ENCODE results near the gene LLGL2.

Gene LLGL2

GRCh38 chr17:75544250-75544649, 18.8 kb downstream of the LLGL2 start:
- DNase-seq, result no peak
- no peak for TF ChIP-seq CTCF (IDR thresholded peaks at IDR 0.05; ENCODE audit: low read depth, low read length)
- Histone ChIP-seq H3K36me3 (peaks cover 77% of the 10 kb centered on the region), H3K4me3 (ENCODE audit: low read depth, low read length) (no peak overlapping the region), H3K27me3 (ENCODE audit: insufficient read depth, low read depth, severe bottlenecking) (no peaks in the 10 kb centered on the region), H3K9me3 (ENCODE audit: severe bottlenecking) (no peaks in the 10 kb centered on the region), H3K27ac (peak overlapping the region; percentile 17; the same call in 1 of the 2 replicates)

DNA sequence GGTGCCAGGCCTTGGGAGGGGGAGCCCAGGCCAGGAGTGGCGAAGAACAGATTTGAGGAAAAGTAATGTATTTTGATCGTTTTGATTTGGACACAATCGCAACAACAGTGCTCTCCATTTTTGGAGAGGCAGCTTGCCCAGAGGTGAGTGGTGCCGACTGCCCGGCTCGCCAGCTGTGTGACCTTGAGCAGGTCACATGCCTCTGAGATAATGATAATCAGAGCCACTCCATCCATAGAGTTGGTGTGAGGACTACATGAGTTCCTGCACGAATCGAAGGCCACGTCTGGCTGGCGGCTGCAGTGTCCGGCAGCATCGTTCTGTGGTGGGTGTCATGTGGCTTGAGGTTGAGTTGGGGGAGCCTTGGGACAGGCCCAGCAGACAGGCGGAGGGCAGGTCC, 20.7 kb downstream of the LLGL2 start:
- Histone ChIP-seq H3K27ac (no peak overlapping the region), H3K27me3 (ENCODE audit: insufficient read depth, low read depth, severe bottlenecking) (no peaks in the 10 kb centered on the region)
- TF ChIP-seq CTCF (IDR thresholded peaks at IDR 0.05; ENCODE audit: low read depth, low read length), result no peak

GRCh38 chr17:75547091-75547490, 21.6 kb downstream of the LLGL2 start:
- no peak for DNase-seq
- TF ChIP-seq CTCF (IDR thresholded peaks at IDR 0.05; ENCODE audit: low read depth, low read length), result no peak
- peaks cover 84% of the 10 kb centered on the region for H3K36me3 ChIP-seq
- no peak overlapping the region for H3K27ac ChIP-seq
- H3K4me3 ChIP-seq (ENCODE audit: low read depth, low read length), result no peak overlapping the region
- no peaks in the 10 kb centered on the region for H3K27me3 ChIP-seq (ENCODE audit: insufficient read depth, low read depth, severe bottlenecking)
- no peaks in the 10 kb centered on the region for H3K9me3 ChIP-seq (ENCODE audit: severe bottlenecking)

More for the DNA sequence above, 20.7 kb downstream of the LLGL2 start:
- Histone ChIP-seq H3K36me3 (peaks cover 75% of the 10 kb centered on the region), H3K9me3 (ENCODE audit: severe bottlenecking) (no peaks in the 10 kb centered on the region), H3K4me3 (ENCODE audit: low read depth, low read length) (no peak overlapping the region)
- no peak for DNase-seq

DNA sequence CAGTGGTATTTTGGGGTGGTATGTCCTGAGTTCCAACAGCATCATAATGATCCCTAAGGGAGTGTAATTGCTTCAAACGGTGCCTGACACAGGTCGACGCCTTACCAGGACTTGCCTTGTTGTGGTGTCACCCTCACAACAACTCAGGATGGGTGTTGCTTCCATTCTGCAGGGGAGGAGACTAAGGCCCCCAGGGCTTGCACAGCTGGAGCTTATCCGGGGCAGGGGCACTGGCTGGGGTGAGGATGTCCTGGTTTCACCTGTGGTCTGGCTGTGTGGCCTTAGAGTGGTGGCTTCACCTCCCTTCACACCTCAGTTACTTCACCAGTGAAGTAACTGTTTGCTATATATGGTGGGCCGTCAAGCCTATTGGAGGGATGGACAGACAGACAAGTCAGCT, 23.3 kb downstream of the LLGL2 start:
- H3K27ac ChIP-seq, result no peak overlapping the region
- no peak overlapping the region for H3K4me3 ChIP-seq (ENCODE audit: low read depth, low read length)
- peak; percentile 12 for DNase-seq
- H3K27me3 ChIP-seq (ENCODE audit: insufficient read depth, low read depth, severe bottlenecking), result no peaks in the 10 kb centered on the region
- H3K9me3 ChIP-seq (ENCODE audit: severe bottlenecking), result no peaks in the 10 kb centered on the region
- H3K36me3 ChIP-seq, result peaks cover 91% of the 10 kb centered on the region
- no peak for TF ChIP-seq CTCF (IDR thresholded peaks at IDR 0.05; ENCODE audit: low read depth, low read length)

DNA sequence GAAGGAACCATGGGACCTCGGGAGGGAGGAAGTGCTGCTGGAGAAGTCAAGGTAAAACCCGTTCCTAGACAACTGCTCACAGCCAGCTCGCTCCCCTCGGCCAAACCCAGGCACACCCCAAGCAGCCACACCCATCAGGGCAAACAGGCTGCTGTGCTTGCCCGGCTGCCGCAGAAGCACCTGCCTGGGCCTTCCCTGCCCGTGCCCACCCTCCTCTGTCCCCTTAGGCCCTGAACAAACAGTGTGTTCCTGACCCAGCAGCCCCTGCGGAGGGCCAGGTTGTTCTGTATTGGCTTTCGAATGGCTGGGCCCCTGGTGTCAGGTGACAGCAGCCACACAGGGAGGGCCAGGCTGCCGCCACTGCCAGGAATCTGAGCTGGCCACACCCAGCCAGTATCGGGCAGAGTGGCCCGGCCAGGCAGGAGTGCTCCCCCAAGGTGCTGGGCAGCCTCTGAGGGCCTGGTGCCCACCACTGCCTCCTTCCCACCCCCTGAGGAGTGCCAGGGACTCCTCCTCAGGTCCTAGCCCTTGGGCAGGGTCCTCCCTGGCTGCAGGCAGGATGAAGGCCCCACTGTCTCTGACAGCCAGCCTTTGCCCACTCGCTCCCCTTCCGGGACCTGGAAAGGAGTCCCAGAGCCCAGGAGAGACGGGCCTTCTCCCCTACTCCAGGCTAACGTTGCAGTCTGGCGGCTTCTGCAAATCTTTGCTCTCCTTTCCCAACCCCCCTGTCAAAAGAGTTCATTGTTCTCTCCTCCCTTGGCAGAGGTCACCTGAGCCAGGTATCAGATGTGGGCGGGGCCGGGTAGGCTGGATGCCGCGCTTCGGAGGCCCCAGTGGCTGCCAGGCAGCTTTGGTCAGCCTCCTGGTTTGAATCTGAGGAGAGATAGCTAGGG, 24.0 kb downstream of the LLGL2 start:
- Histone ChIP-seq H3K9me3 (ENCODE audit: severe bottlenecking) (no peaks in the 10 kb centered on the region), H3K36me3 (peaks cover 91% of the 10 kb centered on the region), H3K4me3 (ENCODE audit: low read depth, low read length) (no peak overlapping the region), H3K27me3 (ENCODE audit: insufficient read depth, low read depth, severe bottlenecking) (no peaks in the 10 kb centered on the region), H3K27ac (no peak overlapping the region)
- TF ChIP-seq CTCF (IDR thresholded peaks at IDR 0.05; ENCODE audit: low read depth, low read length), result no peak
- DNase-seq, result peak; percentile 9

DNA sequence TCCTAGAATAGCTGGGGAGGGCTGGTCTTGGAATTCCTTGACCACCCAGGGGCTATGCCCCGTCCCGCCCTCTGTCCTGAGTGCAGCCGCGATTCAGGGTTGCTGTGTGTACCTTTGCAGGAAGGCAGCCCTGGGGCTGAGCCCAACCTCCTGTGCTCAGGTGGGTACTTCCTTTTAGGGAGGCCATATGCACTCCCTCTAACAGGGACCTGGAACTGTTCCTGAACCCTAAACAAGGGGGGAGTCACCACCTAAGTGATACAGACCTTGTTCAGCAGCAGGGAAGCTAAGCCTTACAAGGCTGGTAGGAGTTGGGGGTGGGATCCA, 24.6 kb downstream of the LLGL2 start:
- peaks cover 89% of the 10 kb centered on the region for H3K36me3 ChIP-seq
- no peaks in the 10 kb centered on the region for H3K9me3 ChIP-seq (ENCODE audit: severe bottlenecking)
- DNase-seq, result no peak
- H3K27me3 ChIP-seq (ENCODE audit: insufficient read depth, low read depth, severe bottlenecking), result no peaks in the 10 kb centered on the region
- no peak overlapping the region for H3K27ac ChIP-seq
- no peak overlapping the region for H3K4me3 ChIP-seq (ENCODE audit: low read depth, low read length)
- no peak for TF ChIP-seq CTCF (IDR thresholded peaks at IDR 0.05; ENCODE audit: low read depth, low read length)
